SHP77 treated with DMSO at 0.1 percent for 48 hours (cell line): Measurements from ENCODE around the gene GTF2F2.
A peak's percentile ranks its signal among the peaks of the same experiment; 100 is the strongest.

Experiments used
- DNase-seq: peaks from one replicate; lab custom pipeline; 2025; lab: John Stamatoyannopoulos, UW

Gene GTF2F2, protein sequence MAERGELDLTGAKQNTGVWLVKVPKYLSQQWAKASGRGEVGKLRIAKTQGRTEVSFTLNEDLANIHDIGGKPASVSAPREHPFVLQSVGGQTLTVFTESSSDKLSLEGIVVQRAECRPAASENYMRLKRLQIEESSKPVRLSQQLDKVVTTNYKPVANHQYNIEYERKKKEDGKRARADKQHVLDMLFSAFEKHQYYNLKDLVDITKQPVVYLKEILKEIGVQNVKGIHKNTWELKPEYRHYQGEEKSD

DNA sequence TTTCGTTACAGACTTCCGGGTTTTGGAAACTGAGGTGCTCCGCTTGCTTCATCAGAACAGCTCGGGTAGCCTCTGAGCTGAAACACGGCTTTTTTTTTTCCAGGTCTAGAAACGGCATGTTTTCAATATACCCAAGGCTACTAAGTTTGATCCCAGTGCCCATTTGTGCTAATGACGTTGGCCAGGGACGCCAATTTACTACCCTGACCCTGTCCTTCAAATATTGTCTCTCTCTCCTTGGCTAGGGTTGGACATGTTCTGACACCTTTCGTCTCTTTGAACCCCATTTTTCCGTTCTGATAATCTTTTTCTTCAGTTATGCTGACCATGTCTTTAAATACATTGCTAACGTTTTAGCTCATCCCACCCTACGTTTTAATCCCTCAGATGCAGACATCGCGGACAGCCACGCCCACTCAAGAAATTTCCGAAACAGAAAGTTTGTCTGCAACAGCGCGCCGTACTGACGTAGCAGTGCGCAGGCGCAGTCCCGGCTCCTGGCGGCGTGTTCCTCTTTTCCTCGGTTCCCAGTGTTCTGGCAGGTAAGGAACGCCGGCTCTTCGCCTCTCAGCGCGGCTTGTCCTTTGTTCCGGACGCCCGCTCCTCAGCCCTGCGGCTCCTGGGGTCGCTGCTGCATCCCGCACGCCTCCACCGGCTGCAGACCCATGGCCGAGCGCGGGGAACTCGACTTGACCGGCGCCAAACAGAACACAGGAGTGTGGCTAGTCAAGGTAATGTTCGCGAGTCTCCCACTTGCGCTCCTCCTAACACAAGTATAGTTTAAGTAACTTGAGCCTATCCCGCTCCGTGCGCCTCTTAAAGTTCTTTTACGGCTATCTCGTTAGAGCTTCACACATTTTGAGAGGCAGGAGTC, at the start of gene GTF2F2:
GTF2F2 (plus strand) TSS at position 520 of the 874 bp plus-strand sequence; CDS start at position 666, 146 bp downstream.
- DNase-seq: peak; percentile 62

DNA sequence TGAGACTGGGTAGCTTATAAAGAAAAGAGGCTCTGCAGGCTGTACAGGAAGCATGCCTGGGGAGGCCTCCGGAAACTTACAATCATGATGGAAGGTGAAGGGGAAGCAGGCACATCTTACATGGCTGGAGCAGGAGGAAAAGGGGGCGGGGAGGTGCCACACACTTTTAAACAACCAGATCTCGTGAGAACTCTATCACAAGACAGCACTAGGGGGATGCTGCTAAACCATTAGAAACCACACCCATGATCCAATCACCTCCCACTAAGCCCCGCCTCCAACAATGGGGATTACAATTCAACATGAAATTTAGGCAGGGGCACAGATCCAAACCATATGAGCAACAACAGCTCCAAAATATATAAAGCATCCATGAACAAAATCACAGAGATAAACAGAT, 46.5 kb upstream of the GTF2F2 start:
- no peak for DNase-seq

DNA sequence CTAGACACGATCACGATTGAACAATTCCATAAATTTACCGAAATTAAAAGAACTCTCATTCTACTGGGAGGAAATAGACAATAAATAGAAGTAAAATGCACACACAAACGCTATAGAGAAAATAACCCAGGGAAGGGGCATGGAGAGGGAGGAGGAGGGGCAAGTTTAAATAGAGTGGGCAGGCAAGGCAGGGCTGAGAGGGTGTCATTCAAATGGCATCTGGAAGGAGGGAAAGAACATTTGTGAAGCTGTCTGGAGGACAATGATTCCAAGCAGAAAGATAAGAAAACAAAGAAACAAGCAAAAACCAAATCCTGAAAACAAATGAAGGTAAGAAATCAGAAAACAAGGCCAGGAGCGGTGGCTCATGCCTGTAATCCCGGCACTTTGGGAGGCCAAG, 45.6 kb upstream of the GTF2F2 start:
- no peak for DNase-seq

GRCh38 chr13:45078003-45078402, 42.3 kb upstream of the GTF2F2 start:
- DNase-seq: no peak

DNA sequence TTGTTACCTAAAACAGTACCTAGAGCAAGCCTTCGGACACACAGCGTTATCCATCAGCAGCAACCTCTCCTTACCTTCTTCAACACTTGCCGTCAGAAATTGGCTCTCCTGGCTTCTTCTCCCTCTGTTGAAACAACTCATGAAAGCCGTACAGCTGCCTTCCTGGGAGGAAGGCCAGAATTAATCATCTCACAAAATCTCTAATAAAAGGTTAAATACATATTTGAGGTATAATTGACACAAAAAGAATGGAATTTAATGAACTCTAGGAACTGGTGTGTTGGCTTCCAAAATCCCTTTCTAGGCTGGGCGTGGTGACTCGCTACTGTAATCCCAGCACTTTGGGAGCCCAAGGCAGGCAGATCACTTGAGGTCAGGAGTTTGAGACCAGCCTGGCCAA, 37.3 kb upstream of the GTF2F2 start:
- DNase-seq: no peak

DNA sequence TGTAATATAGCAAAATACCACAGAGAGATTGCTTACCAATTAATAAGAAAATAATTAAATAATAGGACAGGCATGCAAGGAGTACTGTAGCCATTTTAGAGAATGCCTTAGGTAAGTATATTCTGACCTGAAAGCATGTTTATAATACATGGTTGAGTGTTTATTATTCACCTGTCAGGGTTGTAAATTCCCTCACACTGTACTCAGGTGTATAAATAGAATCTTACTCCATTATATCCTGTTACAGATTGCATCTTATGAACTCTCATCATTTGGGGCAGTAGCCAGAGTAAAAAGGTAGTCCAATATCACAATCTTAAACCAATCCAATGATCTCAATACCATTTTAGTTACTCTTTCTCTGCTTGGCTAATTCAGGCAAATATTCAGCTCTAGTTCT, 35.8 kb upstream of the GTF2F2 start:
- no peak for DNase-seq

DNA sequence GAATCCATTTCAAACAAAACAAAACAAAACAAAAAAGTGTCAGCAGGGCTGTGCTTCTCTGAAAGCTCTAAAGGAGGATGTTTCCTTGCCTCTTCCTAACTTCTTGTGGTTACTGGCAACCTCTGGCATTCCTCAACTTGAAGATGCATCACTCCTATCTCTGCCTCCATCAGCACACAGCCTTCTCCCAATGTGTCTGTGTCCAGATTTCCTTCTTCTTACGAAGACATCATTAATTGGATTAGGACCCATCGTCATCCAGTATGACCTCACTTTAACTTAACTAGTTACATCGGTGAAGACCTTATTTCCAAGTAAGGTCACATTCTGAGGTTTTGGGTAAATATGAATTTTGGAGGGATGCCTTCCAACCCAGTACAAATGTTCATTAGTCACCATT, 33.8 kb upstream of the GTF2F2 start:
- no peak for DNase-seq

- no peak for DNase-seq
These were observed 27.6 kb upstream of the GTF2F2 start for GRCh38 chr13:45092663-45093062.

DNA sequence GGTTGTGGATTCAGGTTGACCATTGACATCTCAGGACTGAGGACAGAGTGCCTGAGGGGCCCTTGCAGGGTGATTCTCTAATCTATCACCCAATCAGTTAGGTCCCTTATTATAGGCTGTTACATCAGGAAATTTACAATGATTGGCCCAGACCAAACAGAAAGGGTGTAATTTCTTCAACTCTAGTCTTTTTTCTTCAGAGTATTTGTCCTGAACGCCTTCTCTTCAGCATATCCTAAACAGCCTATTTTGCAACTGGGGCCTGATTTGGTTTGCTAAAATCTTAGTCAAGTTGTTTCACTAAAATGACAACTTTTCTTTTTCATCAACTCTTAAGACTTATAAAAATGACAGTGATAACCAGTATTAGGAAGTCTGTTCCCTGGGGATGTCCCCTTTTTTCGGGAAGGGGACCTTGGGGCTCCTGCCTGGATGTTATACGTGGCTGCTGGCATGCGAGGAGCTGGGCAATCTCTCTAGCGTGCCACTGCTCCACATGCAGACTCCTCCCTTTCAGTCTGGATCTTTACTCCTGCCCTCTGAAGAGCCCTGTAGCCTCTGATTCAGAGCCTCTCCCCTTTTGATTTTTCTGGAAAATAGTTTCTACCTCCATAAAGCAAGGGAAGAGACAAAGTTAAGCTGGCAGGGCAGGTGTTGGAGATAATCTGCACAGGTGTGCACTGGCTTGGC, 19.6 kb upstream of the GTF2F2 start:
- no peak for DNase-seq

GRCh38 chr13:45101327-45102018, 18.8 kb upstream of the GTF2F2 start:
- no peak for DNase-seq

GRCh38 chr13:45102136-45102507, 18.2 kb upstream of the GTF2F2 start:
- DNase-seq: no peak

DNA sequence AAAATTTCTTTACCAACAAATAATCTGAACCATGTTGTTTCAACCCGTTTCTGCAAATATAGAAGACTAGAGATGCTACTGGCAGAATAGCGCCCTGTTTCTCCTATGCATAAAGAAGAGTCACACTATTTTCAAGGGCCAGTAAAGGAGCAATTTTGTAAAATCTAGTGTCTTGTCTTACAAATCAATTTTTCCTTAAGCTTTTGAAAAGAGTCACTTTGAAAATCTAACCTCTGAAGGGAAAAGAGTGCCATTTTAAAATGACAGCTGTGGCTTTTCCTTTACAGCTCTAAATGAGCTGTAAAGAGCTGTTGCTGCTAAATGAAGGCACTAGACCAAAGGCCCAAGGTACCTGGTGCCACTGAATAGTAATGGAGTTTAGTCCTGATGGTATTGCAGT, 16.9 kb upstream of the GTF2F2 start:
- DNase-seq: no peak

GRCh38 chr13:45104261-45104660, 16.0 kb upstream of the GTF2F2 start:
- no peak for DNase-seq

DNA sequence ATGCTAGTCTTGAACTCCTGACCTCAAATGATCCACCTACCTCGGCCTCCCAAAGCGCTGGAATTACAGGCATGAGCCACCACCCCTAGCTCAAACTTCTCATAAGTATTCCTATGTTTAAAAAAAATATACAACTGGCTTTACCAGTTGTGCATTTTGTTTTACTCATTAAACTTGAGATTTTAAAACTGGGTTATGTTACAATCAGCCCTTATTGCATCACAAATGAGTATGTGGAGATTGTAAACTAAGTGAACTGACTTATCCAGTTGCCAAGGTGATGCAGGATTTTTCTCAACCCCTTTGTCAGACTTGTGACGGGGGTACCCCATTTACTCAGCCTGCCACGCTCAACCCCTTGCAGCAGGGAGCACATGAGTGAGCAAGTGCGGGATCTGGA, 14.4 kb upstream of the GTF2F2 start:
- no peak for DNase-seq

DNA sequence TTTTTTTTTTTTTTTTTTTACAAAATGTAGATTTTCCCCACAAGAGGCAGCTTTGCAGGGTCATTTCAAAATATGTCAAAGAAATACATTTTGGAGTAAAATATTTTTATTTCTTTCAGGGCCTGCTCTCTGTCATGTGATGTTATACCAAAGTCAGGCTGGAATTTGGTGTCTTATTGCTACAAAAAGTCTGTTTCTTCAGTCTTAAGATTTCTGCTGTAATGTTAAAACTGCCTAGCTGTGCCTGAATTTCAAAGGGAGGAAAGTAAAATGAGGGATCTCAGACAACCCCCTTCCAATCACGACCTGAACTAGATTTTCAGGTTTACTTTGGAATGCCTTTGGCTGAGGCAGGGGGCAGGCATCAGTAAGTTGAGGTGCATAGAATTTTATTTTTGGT, 12.8 kb upstream of the GTF2F2 start:
- DNase-seq: no peak

DNA sequence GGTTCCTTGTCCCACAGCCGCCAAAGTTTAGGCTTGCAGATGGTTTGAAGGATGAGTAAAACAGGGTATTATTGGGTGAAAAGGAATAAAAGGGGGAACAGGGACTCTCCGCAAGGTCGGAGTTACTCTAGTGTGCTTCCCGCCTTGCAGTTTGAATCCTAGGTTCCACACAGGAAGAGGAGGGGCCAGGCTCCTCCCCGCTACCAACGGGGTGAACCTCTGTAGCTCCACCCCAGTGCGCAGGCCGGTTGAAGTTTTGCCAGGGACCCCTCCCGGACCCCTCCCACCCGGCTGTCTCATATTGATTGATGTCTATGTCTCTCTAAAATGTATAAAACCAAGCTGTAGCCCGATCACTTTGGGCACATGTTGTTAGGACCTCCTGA, 11.6 kb upstream of the GTF2F2 start:
- DNase-seq: no peak

- DNase-seq: no peak
These were observed 11.1 kb upstream of the GTF2F2 start for GRCh38 chr13:45109102-45109720.

GRCh38 chr13:45113233-45114224, 6.8 kb upstream of the GTF2F2 start:
- no peak for DNase-seq

- DNase-seq: no peak
These were observed 780 bp upstream of the GTF2F2 start for GRCh38 chr13:45119469-45119990.
